ENCODE data around the gene NTNG2.

DNA sequence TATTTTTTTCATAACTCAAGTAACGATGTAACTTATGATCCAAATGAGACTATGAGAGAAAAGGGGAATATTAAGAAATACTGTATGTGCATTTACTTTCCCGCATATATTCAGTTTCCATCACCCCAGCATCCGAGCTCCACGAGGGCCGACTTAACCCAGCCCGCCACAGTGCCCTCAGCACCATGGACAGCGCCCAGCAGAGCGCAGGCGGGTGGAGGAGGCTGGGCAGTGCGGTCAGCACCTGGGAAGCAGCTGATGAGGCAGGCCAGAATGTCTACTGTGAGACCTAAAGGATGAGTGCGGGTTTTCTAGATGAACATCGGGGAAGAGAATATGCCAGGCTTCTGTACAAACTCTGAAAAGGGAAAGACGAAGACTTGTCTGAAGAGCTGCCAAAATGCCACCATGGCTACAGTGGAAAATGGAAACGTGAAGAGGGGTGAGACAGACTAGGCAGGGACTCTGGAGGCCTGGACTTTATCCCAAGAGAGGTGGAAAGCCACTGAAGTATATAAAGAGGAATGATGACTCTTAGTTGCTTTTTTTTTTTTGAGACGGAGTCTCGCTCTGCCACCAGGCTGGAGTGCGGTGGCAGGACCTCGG is 47.7 kb upstream of the NTNG2 start:
- TF ChIP-seq SIN3A (IDR thresholded peaks at IDR 0.05; ENCODE audit: borderline replicate concordance, insufficient read depth, low read length) (peak; percentile 90; the same call in 1 of the 2 replicates), TAF1 (IDR thresholded peaks at IDR 0.05; ENCODE audit: borderline replicate concordance, insufficient read depth, low read length) (no peak), POLR2AphosphoS5 (IDR thresholded peaks at IDR 0.05; ENCODE audit: low read depth, low read length) (no peak)
- TF ChIP-seq, protein P1, sequence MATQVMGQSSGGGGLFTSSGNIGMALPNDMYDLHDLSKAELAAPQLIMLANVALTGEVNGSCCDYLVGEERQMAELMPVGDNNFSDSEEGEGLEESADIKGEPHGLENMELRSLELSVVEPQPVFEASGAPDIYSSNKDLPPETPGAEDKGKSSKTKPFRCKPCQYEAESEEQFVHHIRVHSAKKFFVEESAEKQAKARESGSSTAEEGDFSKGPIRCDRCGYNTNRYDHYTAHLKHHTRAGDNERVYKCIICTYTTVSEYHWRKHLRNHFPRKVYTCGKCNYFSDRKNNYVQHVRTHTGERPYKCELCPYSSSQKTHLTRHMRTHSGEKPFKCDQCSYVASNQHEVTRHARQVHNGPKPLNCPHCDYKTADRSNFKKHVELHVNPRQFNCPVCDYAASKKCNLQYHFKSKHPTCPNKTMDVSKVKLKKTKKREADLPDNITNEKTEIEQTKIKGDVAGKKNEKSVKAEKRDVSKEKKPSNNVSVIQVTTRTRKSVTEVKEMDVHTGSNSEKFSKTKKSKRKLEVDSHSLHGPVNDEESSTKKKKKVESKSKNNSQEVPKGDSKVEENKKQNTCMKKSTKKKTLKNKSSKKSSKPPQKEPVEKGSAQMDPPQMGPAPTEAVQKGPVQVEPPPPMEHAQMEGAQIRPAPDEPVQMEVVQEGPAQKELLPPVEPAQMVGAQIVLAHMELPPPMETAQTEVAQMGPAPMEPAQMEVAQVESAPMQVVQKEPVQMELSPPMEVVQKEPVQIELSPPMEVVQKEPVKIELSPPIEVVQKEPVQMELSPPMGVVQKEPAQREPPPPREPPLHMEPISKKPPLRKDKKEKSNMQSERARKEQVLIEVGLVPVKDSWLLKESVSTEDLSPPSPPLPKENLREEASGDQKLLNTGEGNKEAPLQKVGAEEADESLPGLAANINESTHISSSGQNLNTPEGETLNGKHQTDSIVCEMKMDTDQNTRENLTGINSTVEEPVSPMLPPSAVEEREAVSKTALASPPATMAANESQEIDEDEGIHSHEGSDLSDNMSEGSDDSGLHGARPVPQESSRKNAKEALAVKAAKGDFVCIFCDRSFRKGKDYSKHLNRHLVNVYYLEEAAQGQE (IDR thresholded peaks at IDR 0.05; ENCODE audit: insufficient read depth in 1 of 2, low read depth in 2 of 2, low read length in 2 of 2): peak; percentile 99 to 100
